Stomach (tissue), 9 donors: Measurements from ENCODE around the gene SCYGR5. TPM values are rescaled to one million over a fixed set of nuclear protein-coding genes. Genes with fewer than 3 reads are reported as not detected.

Source experiments
- DNase-seq, 2 donors: peaks; one replicate each; pipeline versions ENCODE4 v3.0.0 to v3.0.0-alpha.2; 2013 to 2019
- H3K27ac ChIP-seq, 5 donors: fragments of 200-600 bp in 4 of 5; sonication (generic) in 4 of 5; one replicate each; pipeline ENCODE4 v1.5.1; 2013 to 2019; ENCODE audit warnings: mild to moderate bottlenecking in 1 of 5, moderate library complexity in 1 of 5
- H3K27me3 ChIP-seq, 3 donors: fragments of 200-600 bp; sonication (generic); one replicate each; pipeline ENCODE4 v1.5.1; 2017 to 2019; ENCODE audit warnings: mixed run types in 1 of 3
- H3K36me3 ChIP-seq, 4 donors: fragments of 200-600 bp; sonication (generic); 1 replicate in 3 of 4; 2 replicates in 1 of 4; pipeline ENCODE4 v1.5.1; 2016 to 2019
- H3K4me1 ChIP-seq, 4 donors: fragments of 200-600 bp; sonication (generic); one replicate each; pipeline ENCODE4 v1.5.1; 2016 to 2019
- H3K4me3 ChIP-seq, 4 donors: fragments of 200-600 bp; sonication (generic) in 3 of 4; one replicate each; pipeline ENCODE4 v1.5.1; 2016 to 2019; ENCODE audit warnings: mild to moderate bottlenecking in 1 of 4
- H3K9me3 ChIP-seq, 4 donors: fragments of 200-600 bp; sonication (generic); one replicate each; pipeline ENCODE4 v1.5.1; 2016 to 2019
- CTCF ChIP-seq, 7 experiments: fragments of 450-650 bp in 4 of 7; fragments of 200-600 bp in 3 of 7; sonication (generic) in 3 of 7; IDR thresholded peaks; one replicate each; pipeline ENCODE4 v1.5.1; 2016 to 2019; ENCODE audit warnings: antibody characterized with exemption in 7 of 7, control low read depth in 2 of 7, mild to moderate bottlenecking in 1 of 7
- EP300 ChIP-seq: sonication (generic); formaldehyde crosslinking; IDR thresholded peaks from one replicate; pipeline ENCODE4 v1.6.1; 2017; ENCODE audit warnings: antibody characterized with exemption
- POLR2A ChIP-seq, 4 donors: fragments of 450-650 bp; IDR thresholded peaks; one replicate each; pipeline ENCODE4 v1.6.1; 2016; ENCODE audit warnings: antibody characterized with exemption in 4 of 4, control low read depth in 2 of 4, mild to moderate bottlenecking in 1 of 4, moderate library complexity in 1 of 4
- POLR2AphosphoS5 ChIP-seq, 3 donors: sonication (generic); formaldehyde crosslinking; IDR thresholded peaks; one replicate each; pipeline ENCODE4 v1.6.1; 2016; ENCODE audit warnings: antibody characterized with exemption in 3 of 3
- WGBS, 5 donors: extraction: QIAGEN DNeasy Blood & Tissue Kit in 3 of 5; methylation state at CpG; one replicate each; pipeline versions ENCODE4 v1.1.5 to v1.1.7; 2013 to 2018; 5-methylcytosine and 5-hydroxymethylcytosine counted together
- intact Hi-C: fragments of 100-400 bp; cut with DNase I; formaldehyde crosslinking; loops from one replicate; pipeline ENCODE4 v1.15.1; 2023; ENCODE audit warnings: low total_unique reads
- polyA plus RNA-seq, 3 donors: library from polyadenylated mRNA; stranded (reverse); fragments of 200-250 nt; gene quantifications; one replicate each; pipeline ENCODE4 v1.2.3, GENCODE V29; 2013
- total RNA-seq, 5 donors: library from RNA; depleted of rRNA; stranded (reverse); fragments of >200 nt; gene quantifications; one replicate each; pipeline versions ENCODE4 v1.1.0 to v1.2.3, GENCODE V29; 2014 to 2016
- donor health status: healthy with polysubstance abuse.
- donor health status: Bipolar disorder and iron deficiency.
- donor health status: healthy.

SCYGR5 gene
- total and polyA plus RNA-seq, 8 donors = not detected

GRCh38 chr2:227634201-227634600 lies 32.4 kb upstream of the SCYGR5 start:
- H3K4me1 ChIP-seq = no peaks in the 10 kb centered on the region
- no peaks in the 10 kb centered on the region for H3K36me3 ChIP-seq
- H3K9me3 ChIP-seq = no peaks in the 10 kb centered on the region
- TF ChIP-seq EP300 = no peak
- no peak for TF ChIP-seq POLR2AphosphoS5 (IDR thresholded peaks at IDR 0.05)
- no peak for TF ChIP-seq CTCF (IDR thresholded peaks at IDR 0.05)
- TF ChIP-seq POLR2A (IDR thresholded peaks at IDR 0.05) = no peak
- H3K4me3 ChIP-seq = no peak overlapping the region
- H3K27ac ChIP-seq = no peak overlapping the region
- 51 to 62% (median 60%) methylated on average over 3 of the region's 3 CpGs for WGBS, 5 donors
- H3K27me3 ChIP-seq = peaks cover 0 to 6% (median 0%) of the 10 kb centered on the region in 3 donors
- intact Hi-C loops = no loop called here
- DNase-seq = no peak

DNA sequence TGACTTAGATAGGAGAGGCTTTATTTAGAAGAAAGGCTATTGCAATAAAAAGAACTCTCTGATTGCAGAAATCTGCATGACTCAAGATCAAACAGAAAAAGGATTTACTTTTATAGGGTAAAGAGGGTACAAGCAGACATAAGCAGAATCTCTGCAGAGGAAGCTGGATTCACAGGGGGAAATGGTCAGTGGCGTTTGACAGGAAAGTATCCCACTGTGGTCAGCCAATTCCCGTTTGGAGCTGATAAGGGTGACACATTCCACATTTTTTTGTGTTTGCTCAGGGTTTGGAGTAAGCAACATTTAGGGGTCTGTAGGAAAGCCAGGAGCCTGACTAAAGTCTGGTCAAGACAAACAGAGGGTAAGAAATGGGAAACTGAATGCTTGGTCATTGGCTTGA lies 23.9 kb upstream of the SCYGR5 start:
- H3K27me3 ChIP-seq = no peaks in the 10 kb centered on the region
- no peak overlapping the region for H3K27ac ChIP-seq
- intact Hi-C loops = no loop called here
- no peaks in the 10 kb centered on the region for H3K36me3 ChIP-seq
- no peaks in the 10 kb centered on the region for H3K4me1 ChIP-seq
- 15 to 35% (median 20%) methylated on average over 2 of the region's 2 CpGs for WGBS, 5 donors
- no peaks in the 10 kb centered on the region for H3K9me3 ChIP-seq
- no peak overlapping the region for H3K4me3 ChIP-seq
- no peak for TF ChIP-seq POLR2AphosphoS5 (IDR thresholded peaks at IDR 0.05)
- TF ChIP-seq EP300 = no peak
- no peak for DNase-seq

DNA sequence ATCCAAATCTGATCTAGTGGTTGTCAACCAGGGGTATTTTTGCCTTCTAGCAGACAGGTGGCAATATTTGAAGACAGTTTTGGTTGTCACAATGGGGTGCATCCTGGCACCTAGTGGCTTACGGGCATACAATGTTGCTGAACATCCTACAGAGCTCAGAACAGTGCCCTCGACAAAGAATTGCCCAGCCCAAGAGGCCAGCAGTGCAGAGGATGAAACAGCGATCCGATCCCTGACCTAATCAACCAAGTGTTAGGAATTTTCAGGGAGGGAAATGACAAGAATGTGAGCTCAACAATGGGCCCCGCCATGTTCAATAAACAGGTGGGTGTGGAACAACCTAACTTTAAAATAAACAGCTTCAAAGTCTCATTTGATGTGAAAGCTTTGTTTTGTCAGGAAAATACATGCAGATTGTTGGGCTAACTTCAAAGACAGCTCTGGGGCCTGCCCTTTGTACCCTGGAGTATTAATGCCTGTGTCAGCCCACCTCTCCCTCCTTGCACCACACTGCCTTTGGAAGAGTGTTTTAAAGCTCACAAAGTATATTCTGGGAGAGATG lies 22.5 kb upstream of the SCYGR5 start:
- no peak for TF ChIP-seq EP300
- TF ChIP-seq POLR2AphosphoS5 (IDR thresholded peaks at IDR 0.05) = no peak
- TF ChIP-seq CTCF (IDR thresholded peaks at IDR 0.05) = no peak
- no peak for TF ChIP-seq POLR2A (IDR thresholded peaks at IDR 0.05)
- DNase-seq = no peak
- Histone ChIP-seq H3K27ac (no peak overlapping the region), H3K36me3 (no peaks in the 10 kb centered on the region), H3K4me3 (no peak overlapping the region), H3K4me1 (no peaks in the 10 kb centered on the region), H3K27me3 (no peaks in the 10 kb centered on the region), H3K9me3 (no peaks in the 10 kb centered on the region)
- 67 to 82% (median 75%) methylated on average over 5 of the region's 5 CpGs for WGBS, 5 donors
- intact Hi-C loops = no loop called here

- no peaks in the 10 kb centered on the region for H3K27me3 ChIP-seq
- H3K4me3 ChIP-seq = no peak overlapping the region
- peaks cover 0 to 5% (median 2%) of the 10 kb centered on the region in 4 donors for H3K4me1 ChIP-seq
- no peaks in the 10 kb centered on the region for H3K9me3 ChIP-seq
- no peak for TF ChIP-seq POLR2A (IDR thresholded peaks at IDR 0.05)
- TF ChIP-seq EP300 = no peak
- WGBS, 5 donors = 10 to 32% (median 25%) methylated on average over 4 of the region's 4 CpGs
- no peaks in the 10 kb centered on the region for H3K36me3 ChIP-seq
- peak in 1 of 2 donors; percentile 12 for DNase-seq
- no peak overlapping the region for H3K27ac ChIP-seq
- intact Hi-C loops = no loop called here
These were observed 13.2 kb upstream of the SCYGR5 start for GRCh38 chr2:227653419-227653818.

GRCh38 chr2:227654426-227654825 lies 12.2 kb upstream of the SCYGR5 start:
- Histone ChIP-seq H3K4me3 (no peak overlapping the region), H3K36me3 (no peaks in the 10 kb centered on the region), H3K4me1 (peaks cover 0 to 6% (median 2%) of the 10 kb centered on the region in 4 donors), H3K27me3 (no peaks in the 10 kb centered on the region), H3K27ac (no peak overlapping the region), H3K9me3 (no peaks in the 10 kb centered on the region)
- WGBS, 5 donors = 78 to 86% (median 80%) methylated on average over 1 of the region's 1 CpG
- DNase-seq = no peak
- intact Hi-C loops = no loop called here
- TF ChIP-seq EP300 (no peak), CTCF (IDR thresholded peaks at IDR 0.05) (no peak), POLR2A (IDR thresholded peaks at IDR 0.05) (no peak), POLR2AphosphoS5 (IDR thresholded peaks at IDR 0.05) (no peak)
